ENCODE data around the gene TTYH3.

- TF ChIP-seq MEF2D (CRISPR knock-in tag; IDR thresholded peaks at IDR 0.05) = no peak
- no peak for TF ChIP-seq CBFB (CRISPR knock-in tag; IDR thresholded peaks at IDR 0.05)
- no peak for TF ChIP-seq HINFP (CRISPR knock-in tag; IDR thresholded peaks at IDR 0.05; ENCODE audit: low read depth)
- TF ChIP-seq MAFK (conservative IDR thresholded peaks at IDR 0.05 in 1 of 2, IDR thresholded peaks at IDR 0.05 in 1 of 2; ENCODE audit: low read length in 2 of 2) = no peak
- no peak for TF ChIP-seq ZNF326 (CRISPR knock-in tag; IDR thresholded peaks at IDR 0.05; ENCODE audit: borderline replicate concordance)
- no peak for TF ChIP-seq ZNF513 (CRISPR knock-in tag; conservative IDR thresholded peaks at IDR 0.05)
- no peak for TF ChIP-seq KAT8 (CRISPR knock-in tag; IDR thresholded peaks at IDR 0.05)
These were observed 76.3 kb downstream of the TTYH3 start for GRCh38 chr7:2708041-2708440.

Data from HepG2 (cell line).